HG02642 (cell line): ENCODE data around the gene RPL36AL.
"Not testable (repeated sequence)": the region's sequence is repeated elsewhere in the genome, so short reads cannot be mapped to it uniquely, and the experiment has no call there.

Source experiments
- ATAC-seq: cut with Tn5 transposase; IDR thresholded peaks from one replicate; pipeline ENCODE4 v1.9.1; 2021; ENCODE audit warnings: mild to moderate bottlenecking; ENCODE audit not compliant: unreplicated experiment, poor library complexity

RPL36AL gene

DNA sequence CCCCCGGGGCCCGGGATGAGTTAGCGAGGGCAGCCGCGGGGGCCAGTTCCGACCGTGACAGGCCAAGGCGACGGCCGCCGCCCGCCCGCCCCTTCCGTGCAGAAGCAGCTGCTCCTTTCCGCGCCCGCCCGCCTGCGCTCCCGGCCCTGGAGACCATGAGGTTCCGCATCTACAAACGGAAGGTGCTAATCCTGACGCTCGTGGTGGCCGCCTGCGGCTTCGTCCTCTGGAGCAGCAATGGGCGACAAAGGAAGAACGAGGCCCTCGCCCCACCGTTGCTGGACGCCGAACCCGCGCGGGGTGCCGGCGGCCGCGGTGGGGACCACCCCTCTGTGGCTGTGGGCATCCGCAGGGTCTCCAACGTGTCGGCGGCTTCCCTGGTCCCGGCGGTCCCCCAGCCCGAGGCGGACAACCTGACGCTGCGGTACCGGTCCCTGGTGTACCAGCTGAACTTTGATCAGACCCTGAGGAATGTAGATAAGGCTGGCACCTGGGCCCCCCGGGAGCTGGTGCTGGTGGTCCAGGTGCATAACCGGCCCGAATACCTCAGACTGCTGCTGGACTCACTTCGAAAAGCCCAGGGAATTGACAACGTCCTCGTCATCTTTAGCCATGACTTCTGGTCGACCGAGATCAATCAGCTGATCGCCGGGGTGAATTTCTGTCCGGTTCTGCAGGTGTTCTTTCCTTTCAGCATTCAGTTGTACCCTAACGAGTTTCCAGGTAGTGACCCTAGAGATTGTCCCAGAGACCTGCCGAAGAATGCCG lies 872 bp upstream of the RPL36AL start:
- ATAC-seq: peak; percentile 37

DNA sequence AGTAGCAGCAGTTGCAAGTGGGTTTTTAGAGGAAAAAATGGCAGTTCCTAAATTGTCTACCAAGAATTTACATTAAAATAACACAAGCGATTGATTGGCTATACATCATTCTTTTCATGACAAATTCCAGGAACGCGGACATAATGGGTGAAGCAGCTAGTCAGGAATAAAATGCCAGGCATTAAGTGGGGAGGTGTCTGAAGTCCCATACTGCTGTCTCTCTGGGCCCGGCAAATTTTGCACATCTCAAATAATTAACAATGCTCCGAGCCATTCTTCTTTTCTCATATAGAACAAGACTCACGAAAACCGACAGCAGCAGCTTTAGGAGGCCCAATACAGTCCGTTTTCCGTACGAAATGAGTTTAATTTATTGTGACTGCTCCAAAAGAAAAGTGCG lies 696 bp downstream of the RPL36AL start:
- no peak for ATAC-seq

DNA sequence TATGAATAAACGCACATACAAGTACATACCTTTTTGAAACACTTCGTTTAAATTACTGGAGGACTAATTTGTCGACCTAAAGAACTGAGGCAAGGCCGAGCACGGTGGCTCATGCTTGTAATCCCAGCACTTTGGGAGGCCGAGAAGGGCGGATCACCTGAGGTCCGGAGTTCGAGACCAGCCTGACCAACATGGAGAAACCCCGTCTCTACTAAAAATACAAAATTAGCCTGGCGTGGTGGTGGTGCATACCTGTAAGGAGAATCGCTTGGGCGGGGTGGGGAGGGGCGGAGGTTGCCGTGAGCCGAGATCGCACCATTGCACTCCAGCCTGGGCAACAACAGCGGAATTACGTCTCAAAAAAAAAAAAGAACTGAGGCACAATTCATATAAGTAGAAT lies 1.2 kb downstream of the RPL36AL start:
- not testable (repeated sequence) for ATAC-seq

DNA sequence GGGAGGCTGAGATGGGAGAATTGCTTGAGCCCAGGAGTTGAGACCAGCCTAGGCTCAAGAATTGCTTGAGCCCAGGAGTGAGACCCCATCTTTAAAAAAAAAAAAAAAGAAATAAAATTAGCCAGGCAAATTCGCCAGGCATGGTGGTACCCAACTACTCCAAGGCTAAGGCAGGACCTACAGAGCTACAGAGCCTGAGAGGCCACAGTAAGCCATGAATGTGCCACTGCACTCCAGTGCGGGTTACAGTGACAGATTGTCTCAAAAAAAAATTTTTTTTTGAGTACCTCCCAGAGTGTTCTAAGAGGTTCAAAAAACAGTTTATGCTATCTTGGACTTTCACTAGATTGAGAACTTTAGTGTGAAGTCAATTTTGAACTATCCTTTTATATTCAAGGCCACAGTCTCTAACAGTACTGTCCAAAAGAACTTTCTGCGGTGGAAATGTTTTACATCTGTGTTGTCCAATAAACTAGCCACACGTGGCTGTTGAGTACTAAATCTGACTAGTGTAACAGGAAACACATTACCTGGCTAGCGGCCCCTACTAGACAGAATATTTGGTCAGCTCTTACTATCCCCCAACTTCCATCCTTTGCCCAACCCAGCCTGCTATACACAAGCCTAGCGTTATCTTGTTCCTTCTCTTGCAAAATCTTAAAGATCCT lies 2.4 kb downstream of the RPL36AL start:
- no peak for ATAC-seq

DNA sequence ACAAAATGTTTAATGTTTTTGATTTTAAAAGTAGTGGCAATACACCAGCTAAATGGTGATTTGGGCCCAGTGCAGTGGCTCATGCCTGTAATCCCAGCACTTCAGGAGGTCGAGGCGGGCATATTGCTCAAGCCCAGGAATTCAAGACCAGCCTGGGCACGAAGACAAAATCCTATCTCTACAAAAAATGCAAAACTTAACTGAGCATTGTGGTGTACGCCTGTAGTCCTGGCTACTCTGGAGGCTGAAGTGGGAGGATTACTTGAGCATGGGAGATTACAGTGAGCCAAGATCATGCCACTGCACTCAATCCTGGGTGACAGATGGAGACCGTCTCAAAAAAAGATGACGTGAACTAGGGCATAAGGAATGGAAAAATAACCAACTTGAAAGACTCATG lies 4.7 kb downstream of the RPL36AL start:
- no peak for ATAC-seq

DNA sequence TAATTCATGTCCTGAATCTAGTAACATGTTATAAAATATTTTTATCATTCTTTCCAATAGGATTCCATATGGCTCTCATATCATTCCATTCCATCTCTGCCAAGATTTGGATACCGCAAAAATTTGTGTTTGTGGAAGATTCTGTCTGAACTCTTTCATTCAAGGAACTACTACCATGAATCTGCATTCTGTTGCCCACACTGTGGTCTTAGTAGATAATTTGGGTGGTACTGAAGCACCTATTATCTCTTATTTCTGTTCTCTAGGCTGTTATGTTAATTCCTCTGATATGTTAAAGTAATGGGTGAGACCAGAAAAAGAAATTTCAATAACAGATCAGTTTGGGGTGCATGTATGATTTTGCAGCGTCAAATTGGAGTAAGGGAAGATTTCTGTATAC lies 6.2 kb downstream of the RPL36AL start:
- ATAC-seq: no peak

DNA sequence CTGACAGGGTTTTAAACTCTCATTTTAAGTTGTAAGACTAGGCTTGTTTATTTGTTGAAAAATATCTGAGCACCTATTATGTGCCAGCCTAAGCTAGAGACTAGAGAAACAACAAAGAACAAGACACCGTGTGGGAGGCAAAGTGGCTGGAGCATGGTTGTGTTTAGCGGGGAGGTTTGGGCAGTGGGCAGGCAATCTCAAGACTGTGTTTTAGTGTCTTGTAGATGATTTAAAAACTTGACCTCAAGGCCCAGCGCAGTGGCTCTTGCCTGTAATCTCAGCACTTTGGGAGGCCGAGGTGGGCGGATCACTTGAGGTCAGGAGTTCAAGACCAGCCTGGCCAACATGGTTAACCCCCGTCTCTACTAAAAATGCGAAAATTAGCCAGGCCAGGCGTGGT lies 7.8 kb downstream of the RPL36AL start:
- no peak for ATAC-seq

DNA sequence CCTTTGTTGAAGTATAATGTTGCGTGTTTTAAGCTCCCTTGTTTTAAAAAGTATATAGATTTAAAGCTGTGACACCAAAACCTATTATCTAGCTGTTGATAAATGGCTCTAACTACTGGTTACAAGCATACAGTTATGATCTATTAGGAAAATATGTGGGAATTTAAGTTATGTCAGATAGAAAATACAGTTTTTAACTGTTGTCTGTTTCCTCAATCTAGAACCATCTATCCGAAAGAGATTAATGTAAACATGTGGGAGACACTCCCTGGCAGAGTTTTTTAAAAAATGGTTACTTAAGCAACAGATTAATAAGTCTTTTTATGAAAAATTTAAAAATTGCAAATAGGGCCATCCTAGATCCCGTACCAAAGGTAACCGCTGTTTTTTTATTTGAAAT lies 8.2 kb downstream of the RPL36AL start:
- no peak for ATAC-seq

DNA sequence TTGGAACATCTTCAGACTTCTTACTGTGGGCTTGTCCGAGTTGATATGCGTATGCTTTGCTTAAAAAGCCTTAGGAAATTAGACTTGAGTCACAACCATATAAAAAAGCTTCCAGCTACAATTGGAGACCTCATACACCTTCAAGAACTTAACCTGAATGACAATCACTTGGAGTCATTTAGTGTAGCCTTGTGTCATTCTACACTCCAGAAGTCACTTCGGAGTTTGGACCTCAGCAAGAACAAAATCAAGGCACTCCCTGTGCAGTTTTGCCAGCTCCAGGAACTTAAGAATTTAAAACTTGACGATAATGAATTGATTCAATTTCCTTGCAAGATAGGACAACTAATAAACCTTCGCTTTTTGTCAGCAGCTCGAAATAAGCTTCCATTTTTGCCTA lies 12.8 kb downstream of the RPL36AL start:
- no peak for ATAC-seq

DNA sequence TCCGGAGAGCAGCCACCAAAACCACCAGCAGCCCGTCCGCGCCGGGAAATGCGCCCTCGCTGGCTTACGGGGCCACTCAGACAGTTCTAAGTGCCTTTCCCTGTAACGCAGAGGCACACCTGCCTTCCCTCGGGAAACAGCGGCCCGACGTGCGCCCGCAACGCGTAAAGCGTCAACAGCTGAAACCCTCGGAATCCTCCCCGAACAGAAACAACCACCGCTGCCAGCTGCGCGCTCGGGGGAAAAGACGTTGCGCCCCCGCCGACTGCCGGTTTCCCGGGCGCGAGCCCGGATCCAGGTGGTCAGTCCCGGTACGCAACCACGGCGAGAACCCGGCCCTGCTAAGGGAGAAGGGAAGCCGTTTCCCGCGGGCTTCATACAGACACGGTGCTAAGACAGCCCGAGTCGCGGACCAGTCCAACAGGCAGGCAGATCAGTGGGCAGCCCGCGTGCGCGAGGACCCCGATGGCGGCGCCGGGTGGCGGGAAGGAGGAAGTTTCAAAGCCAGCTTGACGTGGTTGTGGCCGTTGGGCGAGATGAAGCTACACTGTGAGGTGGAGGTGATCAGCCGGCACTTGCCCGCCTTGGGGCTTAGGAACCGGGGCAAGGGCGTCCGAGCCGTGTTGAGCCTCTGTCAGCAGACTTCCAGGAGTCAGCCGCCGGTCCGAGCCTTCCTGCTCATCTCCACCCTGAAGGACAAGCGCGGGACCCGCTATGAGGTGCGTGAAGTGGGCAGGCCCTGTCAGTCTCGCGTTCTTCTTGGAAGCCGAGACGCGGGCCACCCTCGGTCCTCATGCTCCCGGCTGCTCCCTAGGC lies 21.7 kb downstream of the RPL36AL start, which contains the start of gene LRR1:
Gene LRR1, plus strand, starts transcription at position 456 of the 816 bp plus-strand sequence. Its CDS starts 81 bp downstream, at position 537.
- peak; percentile 64 for ATAC-seq

DNA sequence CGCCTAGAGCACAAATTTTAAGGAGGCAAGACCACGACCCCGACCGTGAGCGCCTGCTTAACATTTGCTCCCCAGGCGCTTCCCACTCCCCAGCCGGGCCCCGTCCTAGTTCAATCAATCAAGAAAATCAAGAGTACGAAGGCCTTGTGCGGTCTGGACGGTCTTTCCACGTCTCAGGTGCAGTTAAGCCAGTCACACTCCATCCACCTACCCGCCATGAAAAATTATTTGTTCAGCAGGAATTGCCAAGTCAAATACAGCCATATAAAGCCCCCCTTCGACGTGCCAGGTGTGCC lies 22.3 kb downstream of the RPL36AL start:
- ATAC-seq: peak; percentile 0

DNA sequence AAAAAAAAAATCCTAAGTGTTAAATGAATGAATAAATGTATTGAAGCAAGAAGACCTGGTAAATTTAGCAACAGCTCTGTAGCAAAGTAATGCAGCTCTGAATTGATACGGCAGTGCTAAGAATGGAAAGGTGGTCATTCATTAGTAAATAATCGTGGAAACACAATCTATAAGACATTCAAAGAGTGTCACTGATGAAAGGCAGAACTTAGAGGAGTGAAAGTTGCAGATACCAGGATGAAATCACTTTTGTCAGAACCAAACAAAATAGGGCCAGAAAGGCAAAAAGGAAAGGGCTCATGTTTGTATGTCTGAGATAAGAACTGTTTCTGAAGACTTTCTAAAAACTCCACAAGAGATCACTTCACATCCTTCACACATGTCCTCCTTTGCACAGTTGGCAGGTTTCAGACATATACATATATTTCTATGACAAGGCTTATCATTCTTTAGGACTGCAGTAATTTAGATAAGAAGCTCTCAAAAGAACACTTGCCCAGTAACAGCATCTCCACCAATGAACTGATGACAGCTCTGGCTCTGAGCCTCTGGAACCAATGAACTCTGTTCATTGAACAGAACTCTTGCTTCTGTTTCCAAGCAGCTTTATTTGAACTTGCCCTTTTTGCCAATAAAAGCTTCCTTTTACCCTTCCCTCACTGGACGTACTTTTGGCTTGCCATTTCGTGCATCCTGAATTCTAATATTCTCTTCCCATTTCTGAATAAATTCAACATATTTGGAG lies 25.9 kb downstream of the RPL36AL start:
- no peak for ATAC-seq

DNA sequence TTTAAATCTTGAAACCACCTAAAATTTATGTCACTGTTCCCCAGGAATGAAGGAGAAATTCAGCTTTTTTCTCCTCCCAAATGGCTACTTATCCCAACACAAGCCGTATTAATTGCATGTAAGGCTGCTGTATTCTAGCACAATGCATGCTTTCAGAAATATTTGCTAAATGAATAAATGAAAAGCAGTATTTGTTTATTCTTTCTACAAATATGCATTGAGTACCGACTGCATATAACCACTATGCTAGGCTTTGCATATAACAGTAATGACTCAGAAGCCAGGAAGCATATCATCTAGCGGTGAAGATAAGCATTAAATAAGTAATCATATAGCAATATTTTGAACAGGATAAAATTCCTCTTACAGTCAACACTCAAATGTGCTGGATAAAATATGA lies 27.4 kb downstream of the RPL36AL start:
- no peak for ATAC-seq

DNA sequence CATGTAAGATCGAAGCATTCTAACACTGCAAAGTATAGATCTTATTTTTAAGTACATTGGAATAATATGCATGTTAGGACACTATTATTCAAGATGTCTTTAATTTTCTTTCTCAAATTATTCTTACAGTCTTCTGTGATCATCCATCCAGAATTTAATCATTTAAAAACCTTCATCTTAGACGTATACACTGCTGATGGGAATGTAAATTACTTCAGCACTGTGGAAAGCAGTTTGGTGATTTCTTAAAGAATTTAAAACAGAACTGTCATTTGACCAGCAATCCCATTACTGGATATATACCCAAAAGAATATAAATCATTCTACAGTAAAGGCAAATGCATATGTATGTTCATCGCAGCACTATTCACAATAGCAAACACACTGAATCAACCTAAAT lies 31.0 kb downstream of the RPL36AL start:
- ATAC-seq: no peak

DNA sequence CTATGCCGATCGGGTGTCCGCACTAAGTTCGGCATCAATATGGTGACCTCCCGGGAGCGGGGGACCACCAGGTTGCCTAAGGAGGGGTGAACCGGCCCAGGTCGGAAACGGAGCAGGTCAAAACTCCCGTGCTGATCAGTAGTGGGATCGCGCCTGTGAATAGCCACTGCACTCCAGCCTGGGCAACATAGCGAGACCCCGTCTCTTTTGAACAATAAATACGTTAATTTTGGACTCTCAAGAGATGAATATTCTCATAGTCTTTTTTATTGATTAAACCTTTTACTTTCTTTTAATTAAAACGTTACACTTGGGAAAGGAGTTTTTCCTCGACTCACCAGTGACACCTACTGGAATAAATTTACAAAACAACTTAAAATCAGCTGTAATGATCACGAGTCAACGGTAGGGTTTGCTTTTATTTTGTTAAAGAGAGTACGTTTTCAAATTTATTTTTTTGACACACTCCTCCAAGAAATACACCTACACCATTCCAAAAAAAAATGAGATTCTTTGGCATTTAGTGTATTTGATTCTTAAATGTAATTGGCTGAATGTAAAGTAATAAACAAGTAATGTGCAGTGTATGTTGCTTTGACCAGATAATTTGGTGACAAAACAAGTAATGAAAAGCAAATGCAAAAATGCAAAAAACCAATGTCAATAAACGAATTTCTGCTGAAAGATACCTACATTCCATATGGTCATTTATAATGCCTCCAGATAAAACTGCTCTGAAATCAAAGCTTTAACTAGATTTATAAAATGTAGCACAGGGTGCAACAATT lies 33.6 kb downstream of the RPL36AL start:
- ATAC-seq: peak; percentile 35

DNA sequence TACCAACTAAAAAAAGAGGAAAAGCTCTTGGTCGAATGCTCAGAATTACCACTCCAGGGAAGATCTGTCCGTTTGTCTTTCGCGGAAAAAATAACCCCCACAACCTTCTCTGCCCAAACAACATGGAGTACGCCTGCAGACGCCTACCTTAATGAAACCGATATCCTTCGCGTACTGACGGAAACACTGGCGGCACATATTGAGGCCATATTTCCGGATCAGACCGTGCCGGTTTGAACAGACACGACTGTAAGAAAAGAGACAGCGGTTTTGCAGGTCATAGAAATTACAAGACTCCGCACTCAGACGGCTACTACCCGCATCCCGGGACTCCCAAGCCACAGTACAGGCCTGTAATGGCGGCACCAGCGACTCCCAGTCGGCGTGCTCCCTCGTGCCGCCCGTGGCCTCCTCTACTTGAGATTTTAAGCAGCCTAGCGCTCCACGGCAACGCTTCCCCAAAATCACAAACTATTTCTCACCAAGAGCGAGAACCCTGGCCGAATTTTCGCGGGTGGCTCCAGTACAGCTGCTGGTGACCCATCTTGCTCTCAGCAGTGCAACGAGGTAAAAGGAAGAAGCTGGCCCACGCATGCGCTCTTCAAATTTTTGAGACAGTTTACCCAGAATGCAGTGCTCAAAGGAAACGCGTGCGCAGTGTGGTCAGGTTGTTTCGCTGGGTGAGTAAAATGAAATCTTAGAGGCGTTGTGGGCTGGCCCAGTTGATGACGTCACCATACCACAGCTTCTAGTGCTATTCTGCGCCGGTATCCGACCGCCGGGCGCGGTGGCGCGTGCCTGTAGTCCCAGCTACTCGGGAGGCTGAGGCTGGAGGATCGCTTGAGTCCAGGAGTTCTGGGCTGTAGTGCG lies 34.4 kb downstream of the RPL36AL start, which contains the start of gene RPS29:
Gene RPS29, minus strand, starts transcription at position 578 of the 870 bp plus-strand sequence. Its CDS starts 34 bp downstream, at position 544.
- peak; percentile 90 for ATAC-seq

DNA sequence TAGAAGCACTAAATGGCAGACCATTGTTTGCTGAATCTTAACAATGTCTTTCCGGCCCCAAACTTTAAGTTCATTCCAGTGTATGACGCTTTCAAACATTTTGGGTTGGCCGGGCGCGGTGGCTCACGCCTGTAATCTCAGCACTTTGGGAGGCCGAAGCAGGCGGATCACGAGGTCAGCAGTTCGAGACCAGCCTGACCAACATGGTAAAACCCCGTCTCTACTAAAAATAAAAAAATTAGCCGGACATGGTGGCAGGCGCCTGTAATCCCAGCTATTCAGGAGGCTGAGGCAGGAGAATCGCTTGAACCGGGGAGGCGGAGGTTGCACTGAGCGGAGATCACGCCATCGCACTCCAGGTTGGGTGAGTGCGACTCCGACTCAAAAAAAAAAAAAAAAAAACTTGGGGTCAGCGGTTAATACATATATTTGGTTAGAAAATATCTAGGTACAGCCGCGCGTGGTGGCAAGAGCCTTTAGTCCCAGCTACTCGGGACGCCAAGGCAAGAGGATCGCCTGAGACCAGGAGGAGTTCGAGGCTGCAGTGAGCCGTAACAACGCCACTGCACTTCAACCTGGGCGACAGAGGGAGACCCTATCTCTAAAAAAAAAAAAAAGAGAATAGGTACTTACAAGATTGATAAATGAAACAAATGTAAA lies 35.3 kb downstream of the RPL36AL start:
- not testable (repeated sequence) for ATAC-seq

DNA sequence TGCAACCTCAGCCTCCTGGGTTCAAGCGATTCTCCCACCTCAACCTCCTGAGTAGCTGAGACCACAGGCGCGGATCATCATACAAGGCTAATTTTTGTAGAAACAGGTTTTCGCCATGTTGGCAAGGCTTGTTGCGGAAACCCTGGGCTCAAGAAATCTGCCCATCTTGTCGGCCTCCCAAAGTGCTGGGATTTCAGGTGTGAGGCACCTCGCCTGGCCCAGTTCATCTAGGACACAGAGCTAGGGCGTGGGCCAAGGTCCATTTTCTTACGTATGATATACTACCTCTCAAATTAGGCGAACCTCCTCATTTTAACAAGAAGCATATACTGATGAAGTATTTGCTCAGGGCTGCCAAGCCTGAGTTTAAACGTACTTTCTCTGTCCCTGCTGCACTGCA lies 36.4 kb downstream of the RPL36AL start:
- ATAC-seq: no peak
